H1 (cell line): ENCODE results near the gene MYBPC3.

Source experiments
- MAFK ChIP-seq: IDR thresholded peaks from 2 replicates; pipeline ENCODE4 v1.6.1; 2012; ENCODE audit warnings: low read depth, mild to moderate bottlenecking, improper control_type of control experiment, low read length
- TF ChIP-seq, protein P1 (sequence below), 3 experiments: IDR thresholded peaks; 1 replicate in 2 of 3; 2 replicates in 1 of 3; pipeline versions ENCODE4 v1.5.1 to v1.6.1; 2011; ENCODE audit warnings: low read length in 3 of 3, mild to moderate bottlenecking in 3 of 3, inconsistent platforms in 2 of 3, low read depth in 1 of 3, moderate library complexity in 1 of 3; ENCODE audit not compliant: insufficient read depth in 1 of 3; ENCODE audit errors: control extremely low read depth in 1 of 3

DNA sequence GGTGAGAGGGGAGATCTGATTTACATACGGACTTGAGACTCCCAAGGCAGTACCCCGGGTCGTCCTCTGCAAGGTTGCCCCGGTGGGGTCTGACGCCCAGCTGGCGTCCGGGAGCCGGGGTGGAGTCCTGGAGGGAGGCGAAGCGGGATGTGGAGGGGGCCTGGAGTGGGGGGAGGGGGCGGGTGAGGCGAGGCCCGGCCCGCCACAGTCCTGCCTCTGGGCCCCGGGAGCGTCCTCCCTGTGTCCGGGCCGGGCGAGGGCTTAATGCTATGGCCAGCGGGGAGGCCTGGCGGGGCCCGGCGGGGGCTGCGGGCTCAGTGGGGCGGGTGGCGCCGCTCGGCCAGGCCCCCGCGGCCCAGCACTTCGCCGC, 2.4 kb upstream of the MYBPC3 start:
- TF ChIP-seq, protein P1, sequence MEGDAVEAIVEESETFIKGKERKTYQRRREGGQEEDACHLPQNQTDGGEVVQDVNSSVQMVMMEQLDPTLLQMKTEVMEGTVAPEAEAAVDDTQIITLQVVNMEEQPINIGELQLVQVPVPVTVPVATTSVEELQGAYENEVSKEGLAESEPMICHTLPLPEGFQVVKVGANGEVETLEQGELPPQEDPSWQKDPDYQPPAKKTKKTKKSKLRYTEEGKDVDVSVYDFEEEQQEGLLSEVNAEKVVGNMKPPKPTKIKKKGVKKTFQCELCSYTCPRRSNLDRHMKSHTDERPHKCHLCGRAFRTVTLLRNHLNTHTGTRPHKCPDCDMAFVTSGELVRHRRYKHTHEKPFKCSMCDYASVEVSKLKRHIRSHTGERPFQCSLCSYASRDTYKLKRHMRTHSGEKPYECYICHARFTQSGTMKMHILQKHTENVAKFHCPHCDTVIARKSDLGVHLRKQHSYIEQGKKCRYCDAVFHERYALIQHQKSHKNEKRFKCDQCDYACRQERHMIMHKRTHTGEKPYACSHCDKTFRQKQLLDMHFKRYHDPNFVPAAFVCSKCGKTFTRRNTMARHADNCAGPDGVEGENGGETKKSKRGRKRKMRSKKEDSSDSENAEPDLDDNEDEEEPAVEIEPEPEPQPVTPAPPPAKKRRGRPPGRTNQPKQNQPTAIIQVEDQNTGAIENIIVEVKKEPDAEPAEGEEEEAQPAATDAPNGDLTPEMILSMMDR (IDR thresholded peaks at IDR 0.05; ENCODE audit: control extremely low read depth in 1 of 3, insufficient read depth in 1 of 3, low read depth in 1 of 3, low read length in 3 of 3), result no peak
- TF ChIP-seq MAFK, result no peak
